ENCODE results near the gene NOP53.
"Not testable (repeated sequence)": the region's sequence is repeated elsewhere in the genome, so short reads cannot be mapped to it uniquely, and the experiment has no call there.

The NOP53 gene

DNA sequence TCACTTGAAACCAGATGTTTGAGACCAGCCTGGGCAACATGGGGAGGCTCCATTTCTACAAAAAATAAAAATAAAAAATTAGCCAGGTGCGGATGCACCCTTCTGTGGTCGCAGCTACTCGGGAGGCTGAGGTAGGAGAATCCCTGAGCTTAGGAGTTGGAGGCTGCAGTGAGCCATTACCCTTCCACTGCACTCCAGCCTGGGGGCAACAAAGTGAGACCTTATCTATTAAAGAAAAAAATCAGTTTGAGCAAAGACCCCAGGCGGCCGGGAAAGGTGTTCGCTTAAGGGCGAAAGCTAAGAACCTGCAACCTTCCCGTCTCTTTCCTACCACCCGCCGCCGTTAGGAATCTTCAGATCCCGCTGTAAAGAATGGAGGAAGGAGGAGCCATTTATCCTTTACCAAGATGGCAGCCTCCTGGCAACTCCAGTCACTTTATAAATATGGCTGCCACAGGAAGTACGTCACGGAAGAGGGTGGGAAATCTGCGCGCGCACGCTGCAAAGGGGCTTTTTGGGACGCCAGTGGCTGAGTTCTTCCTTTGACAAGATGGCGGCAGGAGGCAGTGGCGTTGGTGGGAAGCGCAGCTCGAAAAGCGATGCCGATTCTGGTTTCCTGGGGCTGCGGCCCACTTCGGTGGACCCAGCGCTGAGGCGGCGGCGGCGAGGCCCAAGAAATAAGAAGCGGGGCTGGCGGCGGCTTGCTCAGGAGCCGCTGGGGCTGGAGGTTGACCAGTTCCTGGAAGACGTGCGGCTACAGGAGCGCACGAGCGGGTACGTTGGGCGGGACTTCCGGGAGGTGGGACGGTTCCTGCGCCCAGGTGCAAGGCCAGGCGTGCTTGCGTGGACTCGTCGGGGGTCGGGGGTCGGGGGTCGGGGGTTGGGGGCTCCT lies at the start of gene NOP53:
TSS of gene NOP53 (plus strand) at position 537 of the 892 bp plus-strand sequence. CDS start at position 551, 14 bp downstream.
- peak; percentile 79 to 81 for ATAC-seq

GRCh38 chr19:47696635-47697034 lies 48.7 kb upstream of the NOP53 start:
- ATAC-seq, result no peak

DNA sequence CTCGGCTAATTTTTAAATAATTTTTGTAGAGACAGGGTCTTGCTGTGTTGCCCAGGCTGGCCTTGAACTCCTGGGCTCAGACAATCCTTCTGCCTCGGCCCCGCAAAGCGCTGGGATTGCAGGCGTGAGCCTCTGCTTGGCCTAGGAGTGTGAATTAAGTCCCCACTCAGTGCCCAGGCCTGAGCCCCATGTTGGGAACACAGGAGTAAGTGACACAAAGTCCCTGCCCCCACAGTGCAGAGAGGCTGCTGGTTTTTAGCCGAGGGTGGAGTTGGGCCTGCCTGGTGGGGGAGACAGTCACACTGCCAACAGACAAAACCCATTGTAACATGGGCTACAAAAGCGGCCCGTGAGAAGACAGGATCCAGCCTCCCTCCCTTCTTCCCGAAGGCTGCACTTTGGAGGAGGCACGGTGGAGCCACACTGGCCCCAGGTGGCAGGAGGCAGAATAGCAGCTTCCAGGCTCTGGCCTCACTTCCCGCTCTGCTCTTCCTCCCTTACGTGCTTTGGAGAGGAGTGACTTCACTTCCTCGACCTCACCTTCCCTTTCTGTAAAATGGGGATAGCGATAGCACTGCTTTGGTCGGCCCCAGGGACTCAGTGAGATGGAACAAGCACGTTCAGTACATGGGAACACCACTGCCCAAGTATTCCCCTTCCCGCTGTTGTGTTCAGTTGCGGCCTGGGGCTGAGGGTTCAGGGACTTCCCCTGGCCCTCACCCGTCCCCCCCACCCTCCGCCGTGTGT lies 47.3 kb upstream of the NOP53 start:
- ATAC-seq, result peak; percentile 79 to 80

DNA sequence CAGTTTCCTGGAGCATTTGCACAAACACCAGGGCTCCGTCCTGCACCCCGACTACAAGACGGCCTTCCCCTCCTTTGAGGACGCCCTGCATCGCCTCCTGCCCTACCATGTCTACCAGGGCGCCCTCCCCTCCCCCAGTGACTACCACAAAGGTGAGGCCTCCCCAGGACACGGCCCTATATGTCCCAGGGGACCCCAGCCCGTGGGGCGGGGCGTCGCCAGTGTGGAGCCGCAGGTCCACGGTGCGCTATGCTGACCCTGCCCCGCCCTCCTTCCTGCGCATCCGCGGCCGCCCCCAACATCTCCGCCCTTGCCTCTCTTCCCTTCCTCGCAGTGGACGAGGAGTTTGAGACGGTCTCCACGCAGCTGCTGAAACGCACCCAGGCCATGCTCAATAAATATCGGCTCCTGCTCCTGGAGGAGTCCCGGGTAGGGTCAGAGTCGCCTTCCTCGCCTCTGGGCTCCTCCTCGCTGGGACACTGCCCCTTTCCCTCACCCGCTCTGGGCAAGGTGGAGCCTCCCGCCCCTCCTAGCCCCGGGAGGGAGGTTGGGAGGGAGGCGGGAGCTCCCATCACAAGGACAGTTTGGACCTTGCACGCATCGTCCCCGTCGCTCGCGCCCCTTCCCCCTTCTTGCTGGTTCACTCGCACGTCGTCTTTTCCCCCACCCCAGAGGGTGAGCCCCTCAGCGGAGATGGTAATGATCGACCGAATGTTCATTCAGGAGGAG lies 46.6 kb upstream of the NOP53 start:
- no peak for ATAC-seq

GRCh38 chr19:47699360-47699917 lies 45.9 kb upstream of the NOP53 start:
- peak in 1 of 2 donors; percentile 57 for ATAC-seq

DNA sequence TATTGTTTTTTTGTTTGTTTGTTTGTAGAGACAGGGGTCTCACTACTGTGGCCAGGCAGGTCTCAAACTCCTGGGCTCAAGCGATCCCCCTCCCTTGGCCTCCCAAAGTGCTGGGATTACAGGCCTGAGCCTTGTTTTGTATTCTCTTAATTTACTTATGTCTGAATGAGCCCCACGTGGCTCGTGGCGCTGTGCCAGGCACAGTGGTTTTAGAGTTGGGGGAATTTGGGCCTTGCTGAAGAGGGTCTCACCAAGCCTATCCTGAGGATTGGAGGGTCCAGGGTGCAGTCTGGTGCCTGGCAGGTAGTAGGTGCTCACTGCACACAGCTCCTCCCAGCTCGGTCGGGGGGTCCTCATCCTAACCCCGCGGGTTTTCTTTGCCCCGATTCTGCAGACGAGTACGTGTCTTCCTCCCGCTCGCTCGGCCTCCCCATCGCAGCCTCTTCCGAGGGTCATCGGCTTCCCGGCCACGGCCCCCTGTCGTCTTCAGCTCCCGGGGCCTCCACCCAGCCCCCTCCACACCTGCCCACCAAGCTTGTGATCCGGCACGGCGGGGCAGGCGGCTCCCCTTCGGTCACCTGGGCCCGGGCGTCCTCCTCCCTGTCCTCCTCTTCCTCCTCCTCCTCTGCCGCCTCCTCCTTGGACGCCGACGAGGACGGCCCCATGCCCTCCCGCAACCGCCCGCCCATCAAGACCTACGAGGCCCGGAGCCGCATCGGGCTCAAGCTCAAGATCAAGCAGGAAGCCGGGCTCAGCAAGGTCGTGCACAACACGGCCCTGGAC lies 44.2 kb upstream of the NOP53 start:
- no peak for ATAC-seq

DNA sequence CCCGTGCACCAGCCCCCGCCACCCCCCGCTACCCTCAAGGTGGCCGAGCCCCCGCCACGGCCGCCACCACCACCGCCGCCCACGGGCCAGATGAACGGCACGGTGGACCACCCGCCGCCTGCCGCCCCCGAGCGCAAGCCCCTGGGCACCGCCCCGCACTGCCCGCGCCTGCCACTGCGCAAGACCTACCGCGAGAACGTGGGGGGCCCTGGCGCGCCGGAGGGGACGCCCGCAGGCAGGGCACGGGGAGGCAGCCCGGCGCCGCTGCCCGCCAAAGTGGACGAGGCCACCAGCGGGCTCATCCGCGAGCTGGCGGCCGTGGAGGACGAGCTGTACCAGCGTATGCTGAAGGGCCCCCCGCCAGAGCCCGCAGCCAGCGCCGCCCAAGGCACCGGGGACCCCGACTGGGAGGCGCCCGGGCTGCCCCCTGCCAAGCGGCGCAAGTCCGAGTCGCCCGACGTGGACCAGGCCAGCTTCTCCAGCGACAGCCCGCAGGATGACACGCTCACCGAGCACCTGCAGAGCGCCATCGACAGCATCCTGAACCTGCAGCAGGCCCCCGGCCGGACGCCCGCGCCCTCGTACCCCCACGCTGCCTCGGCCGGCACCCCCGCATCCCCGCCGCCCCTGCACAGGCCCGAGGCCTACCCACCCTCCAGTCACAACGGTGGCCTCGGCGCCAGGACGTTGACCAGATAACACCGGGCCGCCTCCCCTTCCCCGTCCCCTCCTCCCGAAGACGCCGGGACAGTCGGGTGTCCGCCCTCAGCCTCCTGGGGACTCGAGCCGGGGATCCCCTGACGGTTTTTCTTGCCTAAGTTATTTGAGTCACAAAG lies 43.4 kb upstream of the NOP53 start:
- no peak for ATAC-seq

DNA sequence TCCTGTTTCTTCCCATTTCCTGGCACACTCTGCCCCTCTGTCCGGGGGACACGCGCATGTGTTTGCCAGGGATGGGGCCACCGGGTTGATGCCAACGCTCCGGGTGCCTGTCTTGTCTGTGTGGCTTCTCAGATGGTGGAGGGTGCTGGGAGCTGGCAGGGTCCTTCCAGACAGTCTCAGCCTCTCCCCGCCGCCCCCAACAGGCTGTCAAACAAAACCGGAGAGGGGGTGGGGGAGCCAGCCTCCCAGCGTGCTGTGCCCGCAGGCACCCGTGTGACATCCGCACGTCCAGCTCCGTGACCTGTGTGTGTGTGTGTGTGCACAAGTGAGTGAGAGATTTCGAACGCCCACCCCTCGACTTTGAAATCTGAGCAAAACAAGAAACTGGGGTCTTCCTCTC lies 42.7 kb upstream of the NOP53 start:
- ATAC-seq, result no peak

DNA sequence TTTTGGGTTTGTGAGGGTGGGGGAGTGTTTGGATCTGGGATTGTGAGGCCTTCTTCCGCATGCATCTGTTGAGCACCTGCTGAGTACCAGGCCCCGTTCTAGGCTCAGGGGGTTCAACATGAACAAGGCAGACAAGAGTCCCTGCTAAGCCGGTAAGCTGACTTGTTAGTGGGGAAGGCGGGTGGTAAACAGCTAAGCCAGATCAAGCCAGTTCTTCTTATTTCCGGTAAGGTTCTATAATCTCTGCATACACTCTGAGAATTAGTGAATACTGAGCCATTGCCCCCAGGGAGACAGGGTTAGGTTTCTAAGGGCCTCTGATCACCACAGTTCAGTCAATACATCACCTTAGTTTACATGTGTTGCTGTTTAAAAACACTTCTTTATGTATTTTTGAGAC lies 42.0 kb upstream of the NOP53 start:
- no peak for ATAC-seq

DNA sequence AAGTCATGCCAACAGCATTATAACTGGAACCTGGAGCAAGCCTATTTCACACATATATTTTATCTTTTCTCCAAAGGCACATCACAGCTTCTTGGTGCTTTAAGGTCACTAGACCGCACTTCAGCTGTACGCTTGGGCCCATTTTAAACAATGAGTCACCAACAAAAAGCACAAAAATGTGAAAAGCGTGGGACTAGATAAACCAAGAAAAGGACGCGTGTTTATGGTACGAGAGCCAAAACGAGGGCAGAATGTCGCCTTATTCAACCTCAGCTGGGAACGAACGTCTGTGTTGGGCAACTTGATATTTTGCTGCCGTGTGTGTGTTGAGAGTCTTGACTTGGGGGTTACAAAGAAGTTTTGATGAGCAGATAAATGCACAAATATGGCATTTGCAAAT lies 41.3 kb upstream of the NOP53 start:
- ATAC-seq, result no peak

- ATAC-seq, result no peak
Measured at GRCh38 chr19:47704656-47705055, 40.7 kb upstream of the NOP53 start.

DNA sequence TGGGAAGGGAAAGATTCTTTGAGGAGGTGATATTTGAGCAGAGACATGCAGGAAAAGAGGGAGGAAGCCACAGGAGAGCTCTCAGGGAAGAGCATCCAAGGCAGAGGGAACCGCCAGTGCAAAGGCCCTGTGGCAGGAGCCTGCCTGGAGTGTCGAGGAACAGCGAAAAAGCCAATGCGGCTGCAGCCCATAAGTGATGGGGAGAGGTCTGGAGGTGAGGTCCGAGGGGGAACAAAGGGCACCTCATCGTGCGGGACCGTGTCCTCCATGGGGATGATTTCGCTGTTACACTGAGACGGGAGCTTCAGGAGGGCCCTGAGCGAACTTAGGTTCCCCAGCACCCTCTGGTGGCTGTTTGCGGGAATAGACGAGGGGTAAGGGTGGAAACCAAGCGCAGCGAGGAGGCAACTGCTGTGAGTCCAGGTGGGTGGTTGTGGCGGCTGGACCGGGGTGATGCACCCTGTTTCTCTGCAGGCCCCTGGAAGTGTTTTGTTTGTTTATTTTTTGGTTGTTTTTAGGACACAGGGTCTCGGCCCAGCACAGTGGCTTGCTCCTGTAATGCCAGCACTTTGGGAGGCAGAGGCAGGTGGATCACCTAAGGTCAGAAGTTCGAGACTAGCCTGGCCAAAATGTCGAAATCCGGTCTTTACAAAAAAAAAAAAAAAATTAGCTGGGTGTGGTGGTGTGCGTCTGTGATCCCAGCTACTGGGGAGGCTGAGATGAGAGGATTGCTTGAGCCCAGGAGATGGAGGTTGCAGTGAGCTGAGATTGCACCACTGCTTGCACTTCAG lies 38.0 kb upstream of the NOP53 start:
- ATAC-seq, result peak; percentile 79 to 89

GRCh38 chr19:47711652-47712242 lies 33.6 kb upstream of the NOP53 start:
- ATAC-seq, result no peak

- ATAC-seq, result peak; percentile 53 to 55
Measured at GRCh38 chr19:47713046-47714021, 32.0 kb upstream of the NOP53 start, which contains the start of gene EHD2. Gene EHD2 (plus strand): TSS chr19:47713422. CDS start chr19:47716613, 3,191 bp downstream.

DNA sequence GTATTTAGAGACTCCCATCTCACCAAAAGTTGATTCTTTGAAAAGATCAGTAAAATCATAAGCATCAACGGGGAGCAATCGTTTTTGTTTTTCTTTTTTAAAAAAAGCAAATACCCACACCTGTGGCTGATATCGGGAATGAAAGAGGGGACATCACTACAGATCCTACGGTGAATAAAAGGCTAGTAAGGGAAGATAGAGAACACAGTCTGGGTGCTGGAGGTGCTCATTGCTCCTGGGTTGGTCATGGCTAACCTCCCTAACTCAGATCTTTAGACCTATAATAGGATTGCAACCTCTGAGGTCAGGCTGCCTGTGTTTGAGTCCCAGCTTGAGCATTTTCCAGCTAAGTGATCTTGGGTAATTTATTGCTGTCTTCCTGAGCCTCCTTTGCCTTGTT lies 31.0 kb upstream of the NOP53 start:
- ATAC-seq, result no peak

DNA sequence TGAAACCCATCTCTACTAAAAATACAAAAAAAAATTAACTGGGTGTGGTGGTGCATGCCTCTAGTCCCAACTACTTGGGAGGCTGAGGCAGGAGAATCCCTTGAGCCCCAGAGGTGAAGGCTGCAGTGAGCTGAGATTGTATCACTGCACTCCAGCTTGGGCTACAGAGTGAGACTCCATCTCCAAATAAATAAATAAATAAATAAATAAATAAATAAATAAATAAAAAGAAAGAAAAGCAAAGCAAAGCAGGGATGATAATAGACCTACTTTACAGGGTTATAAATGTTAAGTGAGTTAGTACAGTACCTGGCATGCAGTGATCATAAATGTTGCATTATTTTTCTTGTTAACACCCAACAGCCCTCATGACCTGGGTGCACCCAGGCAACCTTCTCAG lies 30.5 kb upstream of the NOP53 start:
- not testable (repeated sequence) for ATAC-seq

GRCh38 chr19:47716270-47716937 lies 28.9 kb upstream of the NOP53 start:
- no peak for ATAC-seq

Data from activated CD4-positive, CD25-positive, alpha-beta regulatory T cell treated with anti-CD3 and anti-CD28 coated beads, Interleukin-2, amount 50 U/mL, for 24 hours (primary cell).